Spleen (tissue), 11 donors: ENCODE data around the gene NELFA. TPM values are rescaled to one million over a fixed set of nuclear protein-coding genes. Genes with fewer than 3 reads are reported as not detected.

Source experiments
- DNase-seq: peaks from one replicate; pipeline ENCODE4 v3.0.0-alpha.2; 2020
- H3K27ac ChIP-seq, 8 donors: fragments of 200-600 bp; sonication (generic) in 7 of 8; 1 replicate in 4 of 8; 2 replicates in 4 of 8; pipeline versions ENCODE4 v1.5.0 to v1.8.0; 2016 to 2021; ENCODE audit warnings: inconsistent platforms in 4 of 8, mild to moderate bottlenecking in 4 of 8, moderate library complexity in 1 of 8
- H3K27me3 ChIP-seq, 7 donors: fragments of 200-600 bp; sonication (generic) in 6 of 7; replicated peaks in 1 of 7; 1 replicate in 4 of 7; 2 replicates in 3 of 7; pipeline versions ENCODE4 v1.5.0 to v1.8.0; 2016 to 2021; ENCODE audit warnings: inconsistent platforms in 3 of 7, mild to moderate bottlenecking in 1 of 7
- H3K36me3 ChIP-seq, 6 donors: fragments of 200-600 bp; sonication (generic) in 5 of 6; 1 replicate in 4 of 6; 2 replicates in 2 of 6; pipeline versions ENCODE4 v1.5.0 to v1.8.0; 2016 to 2021; ENCODE audit warnings: inconsistent platforms in 2 of 6
- H3K4me1 ChIP-seq, 6 donors: fragments of 200-600 bp; sonication (generic) in 5 of 6; 1 replicate in 3 of 6; 2 replicates in 3 of 6; pipeline versions ENCODE4 v1.5.0 to v1.8.0; 2016 to 2021; ENCODE audit warnings: inconsistent platforms in 3 of 6
- H3K4me3 ChIP-seq, 8 donors: fragments of 200-600 bp; sonication (generic) in 7 of 8; 1 replicate in 4 of 8; 2 replicates in 4 of 8; pipeline versions ENCODE4 v1.5.0 to v1.8.0; 2016 to 2021; ENCODE audit warnings: inconsistent platforms in 4 of 8, mild to moderate bottlenecking in 4 of 8, moderate library complexity in 2 of 8
- H3K9me3 ChIP-seq, 8 donors: fragments of 200-600 bp; sonication (generic) in 7 of 8; 1 replicate in 4 of 8; 2 replicates in 4 of 8; pipeline versions ENCODE4 v1.5.0 to v1.8.0; 2016 to 2021; ENCODE audit warnings: inconsistent platforms in 4 of 8
- CTCF ChIP-seq, 11 experiments: fragments of 200-600 bp in 7 of 11; fragments of 450-650 bp in 4 of 11; sonication (generic) in 4 of 11; IDR thresholded peaks in 8 of 11; conservative IDR thresholded peaks in 3 of 11; 1 replicate in 7 of 11; 2 replicates in 4 of 11; pipeline versions ENCODE4 v1.4.0 to v1.8.0; 2016 to 2021; ENCODE audit warnings: antibody characterized with exemption in 11 of 11, inconsistent platforms in 4 of 11, mild to moderate bottlenecking in 1 of 11
- POLR2A ChIP-seq, 3 donors: fragments of 450-650 bp; IDR thresholded peaks; one replicate each; pipeline ENCODE4 v1.5.1; 2017; ENCODE audit warnings: antibody characterized with exemption in 3 of 3, mild to moderate bottlenecking in 1 of 3
- POLR2AphosphoS5 ChIP-seq, 3 donors: sonication (generic); formaldehyde crosslinking; IDR thresholded peaks; one replicate each; pipeline ENCODE4 v1.5.1; 2017; ENCODE audit warnings: antibody characterized with exemption in 3 of 3
- WGBS, 5 donors: extraction: QIAGEN DNeasy Blood & Tissue Kit in 3 of 5; methylation state at CpG; one replicate each; pipeline versions ENCODE4 v1.1.5 to v1.1.7; 2013 to 2018; 5-methylcytosine and 5-hydroxymethylcytosine counted together
- intact Hi-C: fragments of 100-400 bp; cut with DNase I; formaldehyde crosslinking; loops from one replicate; pipeline ENCODE4 v1.15.0; 2023; ENCODE audit warnings: low total_unique reads
- polyA plus RNA-seq, 3 donors: library from polyadenylated mRNA; stranded (reverse); fragments of 200-250 nt; gene quantifications; one replicate each; pipeline ENCODE4 v1.2.1, GENCODE V29; 2013
- total RNA-seq, 7 donors: library from RNA; depleted of rRNA in 3 of 7; stranded (reverse); fragments of >200 nt in 3 of 7; fragmentation: NEBNext Ultra II Directional in 4 of 7; extraction: Animal tissue kit (Norgen Biotek cat#: 25700) in 4 of 7; gene quantifications; one replicate each; pipeline versions ENCODE4 v1.1.0 to v1.2.1, GENCODE V29; 2016 to 2021
- donor health status: healthy with polysubstance abuse.
- donor health status: DM: no; HTN: no; CAD: no; lungs with moderate emphysema.
- donor health status: DM: no; HTN: no; CAD: no.
- donor health status: Bipolar disorder and iron deficiency.
- donor health status: healthy.
- donor health status: DM: no; HTN: no; CAD: no.
- donor health status: DM: yes; HTN: yes; CAD: no.

Gene NELFA
- total and polyA plus RNA-seq, 10 donors = 19.9 to 36.6 (median 26.5) TPM

- DNase-seq = peak; percentile 59
- intact Hi-C loops = no loop called here
- TF ChIP-seq CTCF (IDR thresholded peaks at IDR 0.05 in 8 of 11, conservative IDR thresholded peaks at IDR 0.05 in 3 of 11) (no peak), POLR2A (IDR thresholded peaks at IDR 0.05) (no peak), POLR2AphosphoS5 (IDR thresholded peaks at IDR 0.05) (no peak)
- H3K27ac ChIP-seq = no peak overlapping the region
- no peak overlapping the region for H3K4me3 ChIP-seq
- no peaks in the 10 kb centered on the region for H3K27me3 ChIP-seq
- no peaks in the 10 kb centered on the region for H3K9me3 ChIP-seq
- peaks cover 0 to 100% (median 66%) of the 10 kb centered on the region in 6 donors for H3K36me3 ChIP-seq
- WGBS, 5 donors = 85 to 92% (median 90%) methylated on average over 14 of the region's 14 CpGs
- no peaks in the 10 kb centered on the region for H3K4me1 ChIP-seq
Observed at GRCh38 chr4:1975391-1975801, 33.4 kb downstream of the NELFA start.

DNA sequence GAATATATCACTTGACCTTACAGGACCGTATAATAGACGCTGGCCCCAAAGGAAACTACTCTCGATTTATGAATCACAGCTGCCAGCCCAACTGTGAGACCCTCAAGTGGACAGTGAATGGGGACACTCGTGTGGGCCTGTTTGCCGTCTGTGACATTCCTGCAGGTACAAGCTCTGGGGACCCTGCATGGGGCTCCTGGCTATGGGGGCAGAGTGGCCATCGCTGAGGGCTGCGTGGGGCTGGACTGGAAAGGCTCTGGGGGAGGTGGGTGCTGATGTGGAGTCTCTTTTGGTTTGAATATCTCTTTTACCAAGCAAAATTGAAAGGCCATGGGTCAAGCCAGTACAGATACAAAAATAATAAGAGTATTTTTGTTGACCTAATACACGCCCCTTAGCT lies 33.9 kb downstream of the NELFA start:
- intact Hi-C loops = no loop called here
- Histone ChIP-seq H3K9me3 (no peaks in the 10 kb centered on the region), H3K4me3 (no peak overlapping the region), H3K4me1 (no peaks in the 10 kb centered on the region), H3K27me3 (no peaks in the 10 kb centered on the region), H3K36me3 (peaks cover 0 to 100% (median 61%) of the 10 kb centered on the region in 6 donors), H3K27ac (no peak overlapping the region)
- peak; percentile 37 for DNase-seq
- TF ChIP-seq POLR2A (IDR thresholded peaks at IDR 0.05) = no peak
- WGBS, 5 donors = 94 to 97% (median 96%) methylated on average over 8 of the region's 8 CpGs

DNA sequence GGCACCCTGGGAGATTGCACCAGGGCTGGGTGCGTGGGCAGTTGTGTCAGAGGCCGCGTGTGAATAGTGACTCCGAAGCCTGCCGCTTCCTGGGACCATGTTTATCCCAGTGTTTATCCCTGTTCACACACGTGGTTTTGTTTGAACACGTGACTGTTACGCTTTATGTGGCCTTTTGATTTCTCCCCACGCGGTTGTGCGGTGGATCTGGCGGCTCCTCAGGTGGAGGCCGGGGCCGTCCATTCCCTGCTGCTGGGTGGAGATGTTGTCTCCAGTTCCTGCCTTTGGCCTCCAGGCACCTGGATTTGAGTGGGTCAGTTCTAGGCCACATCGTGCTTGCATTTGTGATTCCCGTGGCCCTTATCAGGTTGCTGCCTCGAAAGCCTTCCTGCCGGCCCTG lies 35.1 kb downstream of the NELFA start:
- intact Hi-C loops = no loop called here
- 95 to 96% (median 96%) methylated on average over 16 to 18 of the region's 18 CpGs for WGBS, 5 donors
- Histone ChIP-seq H3K9me3 (no peaks in the 10 kb centered on the region), H3K4me3 (no peak overlapping the region), H3K4me1 (no peaks in the 10 kb centered on the region), H3K27me3 (no peaks in the 10 kb centered on the region), H3K27ac (no peak overlapping the region), H3K36me3 (peaks cover 0 to 100% (median 55%) of the 10 kb centered on the region in 6 donors)
- TF ChIP-seq CTCF (IDR thresholded peaks at IDR 0.05 in 8 of 11, conservative IDR thresholded peaks at IDR 0.05 in 3 of 11) = no peak
- no peak for TF ChIP-seq POLR2A (IDR thresholded peaks at IDR 0.05)
- TF ChIP-seq POLR2AphosphoS5 (IDR thresholded peaks at IDR 0.05) = no peak
- peak; percentile 40 for DNase-seq

GRCh38 chr4:1973218-1973617 lies 35.6 kb downstream of the NELFA start:
- no peaks in the 10 kb centered on the region for H3K27me3 ChIP-seq
- intact Hi-C loops = no loop called here
- H3K27ac ChIP-seq = no peak overlapping the region
- 86 to 97% (median 92%) methylated on average over 10 to 12 of the region's 12 CpGs for WGBS, 5 donors
- H3K4me3 ChIP-seq = no peak overlapping the region
- H3K9me3 ChIP-seq = no peaks in the 10 kb centered on the region
- H3K4me1 ChIP-seq = no peaks in the 10 kb centered on the region
- TF ChIP-seq POLR2AphosphoS5 (IDR thresholded peaks at IDR 0.05) (peak in 1 of 3 donors; percentile 25), CTCF (IDR thresholded peaks at IDR 0.05 in 8 of 11, conservative IDR thresholded peaks at IDR 0.05 in 3 of 11) (no peak), POLR2A (IDR thresholded peaks at IDR 0.05) (no peak)
- DNase-seq = peak; percentile 36
- H3K36me3 ChIP-seq = peaks cover 0 to 100% (median 53%) of the 10 kb centered on the region in 6 donors

DNA sequence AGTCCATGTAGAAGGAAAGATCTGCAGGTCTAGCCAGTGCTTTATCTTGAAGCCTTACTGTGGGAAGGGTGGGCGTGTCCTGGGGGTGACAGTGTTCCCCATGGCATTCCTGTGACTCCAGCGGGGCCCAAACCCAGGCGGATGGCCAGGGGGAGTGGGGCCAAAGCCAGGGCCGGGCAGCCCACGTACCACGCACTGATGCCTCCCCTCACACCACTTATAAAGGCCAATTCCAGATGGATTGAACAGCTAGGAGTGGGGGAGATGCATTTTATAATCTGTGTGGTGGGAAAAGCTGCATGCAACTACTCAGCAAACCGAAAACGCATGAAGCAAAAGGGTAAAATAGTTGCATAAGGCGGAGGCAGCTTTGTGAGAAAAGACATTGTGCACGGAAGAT lies 36.4 kb downstream of the NELFA start:
- Histone ChIP-seq H3K4me3 (no peak overlapping the region), H3K4me1 (no peaks in the 10 kb centered on the region), H3K36me3 (peaks cover 0 to 100% (median 47%) of the 10 kb centered on the region in 6 donors), H3K9me3 (no peaks in the 10 kb centered on the region), H3K27me3 (no peaks in the 10 kb centered on the region), H3K27ac (no peak overlapping the region)
- WGBS, 5 donors = 94 to 97% (median 95%) methylated on average over 10 of the region's 10 CpGs
- intact Hi-C loops = no loop called here
- peak; percentile 29 for DNase-seq
- TF ChIP-seq POLR2A (IDR thresholded peaks at IDR 0.05) (no peak), POLR2AphosphoS5 (IDR thresholded peaks at IDR 0.05) (no peak), CTCF (IDR thresholded peaks at IDR 0.05 in 8 of 11, conservative IDR thresholded peaks at IDR 0.05 in 3 of 11) (no peak)
